GM12878 (cell line): ENCODE measurements around the gene PNMA6F. TPM values are rescaled to one million over a fixed set of nuclear protein-coding genes. Genes with fewer than 3 reads are reported as not detected.

ENCODE experiments used
- ATAC-seq: fragments of 200-7000 bp; cut with Tn5 transposase; 3 replicates; pipeline ENCODE4 v1.9.1; 2020; ENCODE audit warnings: mild to moderate bottlenecking, moderate library complexity
- BruUV-seq: library from RNA; stranded (reverse); fragments of 400-500 nt; replicated peaks from 2 replicates; lab custom pipeline; 2021; lab: Mats Ljungman, UMichigan
- CTCF ChIA-PET: fragments of 300-600 bp; sonication (Branson Sonifier 250); formaldehyde crosslinking; extraction: SDS; loops from one replicate; lab custom pipeline; 2021; ENCODE audit warnings: inconsistent platforms; lab: Yijun Ruan, JAX
- POLR2A ChIA-PET: fragments of 350-600 bp; formaldehyde crosslinking; extraction: SDS; loops from one replicate; lab custom pipeline; 2021; ENCODE audit warnings: inconsistent platforms; lab: Charles Lee
- RAD21 ChIA-PET: fragments of 300-600 bp; sonication (Branson Sonifier 250); formaldehyde crosslinking; loops from one replicate; lab custom pipeline; 2023; ENCODE audit warnings: antibody characterized with exemption; ENCODE audit not compliant: unreplicated experiment; lab: Charles Lee
- SMC1A ChIA-PET: fragments of 300-600 bp; sonication (Branson Sonifier 250); formaldehyde crosslinking; loops from one replicate; lab custom pipeline; 2023; ENCODE audit not compliant: unreplicated experiment, uncharacterized antibody; lab: Charles Lee
- DNase-seq: peaks from one replicate; pipeline ENCODE4 v3.0.0-alpha.2; 2011; ENCODE audit warnings: low read depth, low spot score
- FAIRE-seq: peaks from 3 replicates; lab custom pipeline; 2011; peaks lifted over from hg19 to GRCh38; lab: Jason Lieb, UNC
- H2AFZ ChIP-seq: 2 replicates; pipeline ENCODE4 v1.6.0; 2011; ENCODE audit warnings: low read depth, low read length, control low read depth; ENCODE audit not compliant: control insufficient read depth
- H3K27ac ChIP-seq: 2 replicates; pipeline ENCODE4 v1.5.1; 2011; ENCODE audit warnings: control low read depth; ENCODE audit not compliant: control insufficient read depth, insufficient read depth
- H3K27me3 ChIP-seq, 2 experiments: replicated peaks in 1 of 2; 2 replicates each; pipeline versions ENCODE4 v1.6.0 to v1.6.1; 2011; ENCODE audit warnings: low read length in 1 of 2; ENCODE audit not compliant: control insufficient read depth in 2 of 2, insufficient read depth in 2 of 2
- H3K36me3 ChIP-seq, 2 experiments: 2 replicates each; pipeline ENCODE4 v1.5.1; 2011; ENCODE audit warnings: low read length in 1 of 2; ENCODE audit not compliant: control insufficient read depth in 2 of 2, insufficient read depth in 2 of 2
- H3K4me1 ChIP-seq: 2 replicates; pipeline ENCODE4 v1.6.1; 2011; ENCODE audit warnings: mild to moderate bottlenecking, low read length, moderate library complexity, mixed read lengths; ENCODE audit not compliant: control insufficient read depth, insufficient read depth
- H3K4me2 ChIP-seq: 2 replicates; pipeline ENCODE4 v1.6.0; 2011; ENCODE audit warnings: control low read depth; ENCODE audit not compliant: control insufficient read depth, insufficient read depth
- H3K4me3 ChIP-seq: fragments of 200-600 bp; sonication (generic); 2 replicates; pipeline ENCODE4 v1.5.1; 2016
- H3K79me2 ChIP-seq: 2 replicates; pipeline ENCODE4 v1.6.0; 2011; ENCODE audit warnings: low read length; ENCODE audit not compliant: control insufficient read depth, insufficient read depth
- H3K9ac ChIP-seq: 2 replicates; pipeline ENCODE4 v1.8.0; 2011; ENCODE audit warnings: low read length, control low read depth, mixed read lengths; ENCODE audit not compliant: control insufficient read depth, insufficient read depth
- H3K9me3 ChIP-seq: replicated peaks from 3 replicates; pipeline ENCODE4 v1.5.1; 2011; ENCODE audit warnings: mild to moderate bottlenecking, low read length; ENCODE audit not compliant: control insufficient read depth, insufficient read depth
- H4K20me1 ChIP-seq: 2 replicates; pipeline ENCODE4 v1.6.0; 2011; ENCODE audit not compliant: control insufficient read depth, insufficient read depth
- EZH2 ChIP-seq: IDR thresholded peaks from 2 replicates; pipeline ENCODE4 v1.6.1; 2012; ENCODE audit warnings: low read depth, mild to moderate bottlenecking, control low read depth, inconsistent platforms, low read length, borderline replicate concordance; ENCODE audit not compliant: control insufficient read depth
- IRF4 ChIP-seq: IDR thresholded peaks from 2 replicates; pipeline ENCODE4 v1.6.1; 2011; ENCODE audit warnings: low read depth, low read length
- JUND ChIP-seq: IDR thresholded peaks from 2 replicates; pipeline ENCODE4 v1.6.1; 2012; ENCODE audit warnings: low read depth, mild to moderate bottlenecking, low read length, improper control_type of control experiment, moderate library complexity
- SIN3A ChIP-seq: IDR thresholded peaks from 2 replicates; pipeline ENCODE4 v1.6.1; 2012; ENCODE audit warnings: low read depth, low read length, improper control_type of control experiment
- STAT3 ChIP-seq: IDR thresholded peaks from 2 replicates; pipeline ENCODE4 v1.6.1; 2011; ENCODE audit warnings: low read depth, low read length, improper control_type of control experiment
- SUPT20H ChIP-seq: IDR thresholded peaks from 2 replicates; pipeline ENCODE4 v1.6.1; 2011; ENCODE audit warnings: low read depth, mild to moderate bottlenecking, low read length, moderate library complexity, borderline replicate concordance; ENCODE audit not compliant: control insufficient read depth
- TCF7 ChIP-seq: IDR thresholded peaks from 2 replicates; pipeline ENCODE4 v1.6.1; 2014; ENCODE audit warnings: antibody characterized with exemption, borderline replicate concordance
- WGBS: methylation state at CpG from one replicate; pipeline ENCODE4 v1.1.6; 2016; ENCODE audit warnings: low lambda C conversion rate; ENCODE audit not compliant: insufficient replicate concordance, insufficient coverage; ENCODE audit errors: missing lambda C conversion rate; 5-methylcytosine and 5-hydroxymethylcytosine counted together
- in situ Hi-C: fragments of 300-500 bp; cut with MboI; formaldehyde crosslinking; loops from 9 replicates; pipeline ENCODE4 v1.14.3; 2018; ENCODE audit warnings: mixed read lengths
- intact Hi-C: fragments of 100-400 bp; cut with micrococcal nuclease; formaldehyde crosslinking; loops from one replicate; pipeline ENCODE4 v1.14.2; 2022; ENCODE audit not compliant: unreplicated experiment
- polyA plus RNA-seq, 11 experiments: library from polyadenylated mRNA; depleted of rRNA in 4 of 11; unstranded in 6 of 11; stranded (reverse) in 5 of 11; fragments of >200 nt; fragmentation: Nextera tagmentation in 4 of 11; fragmentation: Illumina TruSeq in 1 of 11; extraction: Ambion mirVana in 4 of 11; extraction: Trizol in 1 of 11; gene quantifications; 1 replicate in 1 of 11; 2 replicates in 10 of 11; pipeline versions ENCODE4 v1.2.1 to v1.2.3, GENCODE V29; 2011 to 2016; ENCODE audit warnings: inconsistent platforms in 2 of 11, missing spikeins in 2 of 11, low read depth in 1 of 11
- total RNA-seq, 4 experiments: library from RNA; depleted of rRNA in 3 of 4; stranded (reverse); fragments of >200 nt in 3 of 4; fragmentation: Illumina TruSeq in 1 of 4; extraction: Trizol in 1 of 4; gene quantifications; 2 replicates each; pipeline versions ENCODE4 v1.2.1 to v1.2.3, GENCODE V29; 2013 to 2021
- TF ChIP-seq, protein P1 (sequence below): fragments of 450-650 bp; conservative IDR thresholded peaks from 2 replicates; pipeline ENCODE4 v1.6.1; 2017; ENCODE audit warnings: mild to moderate bottlenecking, moderate library complexity
- TF ChIP-seq, protein P2 (sequence below): fragments of 450-650 bp; IDR thresholded peaks from 2 replicates; pipeline ENCODE4 v1.6.1; 2018; ENCODE audit warnings: mild to moderate bottlenecking, low read depth, moderate library complexity; ENCODE audit not compliant: partially characterized antibody
- TF ChIP-seq, protein P3 (sequence below): fragments of 450-650 bp; IDR thresholded peaks from 2 replicates; pipeline ENCODE4 v1.6.1; 2016; ENCODE audit warnings: mild to moderate bottlenecking

The PNMA6F gene
- total and polyA plus RNA-seq, 10 of the 15 experiments (the other 5 are each of a cell fraction or from before 2014, with no cell fraction given): not detected

DNA sequence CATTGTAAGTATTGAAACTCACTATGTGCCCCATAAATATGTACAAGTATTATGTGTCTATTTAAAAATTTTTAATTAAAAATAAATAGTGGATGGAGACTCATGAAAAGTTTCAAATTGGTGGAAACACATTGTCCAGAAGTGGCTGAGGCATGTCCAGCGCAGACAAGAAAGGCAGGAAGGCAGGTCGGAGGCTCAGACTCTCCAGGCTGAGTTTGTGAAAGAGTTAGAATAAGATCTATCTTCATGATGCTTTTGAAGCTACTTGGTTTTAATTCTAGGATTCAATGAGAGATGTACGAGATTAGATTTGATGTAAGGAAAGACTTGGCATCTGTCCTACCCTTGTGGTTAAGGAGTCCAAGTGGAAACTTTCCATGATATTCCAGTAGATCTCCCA lies 19.8 kb downstream of the PNMA6F start:
- TF ChIP-seq EZH2 (no peak), STAT3 (no peak)
- TF ChIP-seq, protein P1, sequence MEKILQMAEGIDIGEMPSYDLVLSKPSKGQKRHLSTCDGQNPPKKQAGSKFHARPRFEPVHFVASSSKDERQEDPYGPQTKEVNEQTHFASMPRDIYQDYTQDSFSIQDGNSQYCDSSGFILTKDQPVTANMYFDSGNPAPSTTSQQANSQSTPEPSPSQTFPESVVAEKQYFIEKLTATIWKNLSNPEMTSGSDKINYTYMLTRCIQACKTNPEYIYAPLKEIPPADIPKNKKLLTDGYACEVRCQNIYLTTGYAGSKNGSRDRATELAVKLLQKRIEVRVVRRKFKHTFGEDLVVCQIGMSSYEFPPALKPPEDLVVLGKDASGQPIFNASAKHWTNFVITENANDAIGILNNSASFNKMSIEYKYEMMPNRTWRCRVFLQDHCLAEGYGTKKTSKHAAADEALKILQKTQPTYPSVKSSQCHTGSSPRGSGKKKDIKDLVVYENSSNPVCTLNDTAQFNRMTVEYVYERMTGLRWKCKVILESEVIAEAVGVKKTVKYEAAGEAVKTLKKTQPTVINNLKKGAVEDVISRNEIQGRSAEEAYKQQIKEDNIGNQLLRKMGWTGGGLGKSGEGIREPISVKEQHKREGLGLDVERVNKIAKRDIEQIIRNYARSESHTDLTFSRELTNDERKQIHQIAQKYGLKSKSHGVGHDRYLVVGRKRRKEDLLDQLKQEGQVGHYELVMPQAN: no peak
- TF ChIP-seq, all 136 proteins: peak for 0
- intact Hi-C loops (no loop called here), in situ Hi-C loops (loop anchor here (25.0 kb wide), 1 partner anchor 139 kb away; no protein-coding TSS in a partner anchor)
- WGBS: 2% methylated on average over 3 of the region's 3 CpGs
- ChIA-PET RAD21 (no interaction called here), SMC1A (no interaction called here), CTCF (no interaction called here), POLR2A (no interaction called here)
- H4K20me1 ChIP-seq: no peaks in the 10 kb centered on the region
- H3K4me1 ChIP-seq: no peaks in the 10 kb centered on the region
- no peak overlapping the region for H3K27ac ChIP-seq
- no peak overlapping the region for H3K9ac ChIP-seq
- DNase-seq: no peak
- H2AFZ ChIP-seq: no peak overlapping the region
- H3K4me2 ChIP-seq: no peak overlapping the region
- H3K27me3 ChIP-seq: no peaks in the 10 kb centered on the region
- no peak for ATAC-seq
- no TSS peak for BruUV-seq
- H3K79me2 ChIP-seq: no peaks in the 10 kb centered on the region
- H3K4me3 ChIP-seq: no peak overlapping the region
- H3K9me3 ChIP-seq: no peaks in the 10 kb centered on the region
- FAIRE-seq: no peak
- H3K36me3 ChIP-seq: no peaks in the 10 kb centered on the region

DNA sequence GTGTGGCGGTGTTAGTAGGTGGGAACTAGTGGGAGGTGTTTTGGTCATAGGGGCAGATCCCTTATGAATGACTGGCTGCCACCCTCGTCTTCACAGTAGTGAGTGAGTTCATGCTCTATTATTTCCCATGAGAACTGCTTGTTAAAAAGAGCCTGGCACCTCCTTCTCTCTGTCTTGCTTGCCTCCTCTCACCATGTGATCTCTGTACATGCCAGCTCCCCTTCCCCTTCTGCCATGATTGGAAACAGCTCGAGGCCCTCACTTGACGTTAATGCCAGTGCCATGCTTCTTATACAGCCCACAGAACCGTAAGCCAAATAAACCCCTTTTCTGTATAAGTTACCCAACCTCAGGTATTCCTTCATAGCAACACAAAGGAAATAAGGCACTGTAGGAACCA lies 21.7 kb downstream of the PNMA6F start:
- WGBS: 6% methylated on average over 5 of the region's 5 CpGs
- no TSS peak for BruUV-seq
- in situ Hi-C loops: loop anchor here (25.0 kb wide), 1 partner anchor 138 kb away; no protein-coding TSS in a partner anchor
- TF ChIP-seq SIN3A (no peak), TCF7 (no peak), IRF4 (no peak), JUND (no peak), SUPT20H (no peak)
- TF ChIP-seq, protein P2, sequence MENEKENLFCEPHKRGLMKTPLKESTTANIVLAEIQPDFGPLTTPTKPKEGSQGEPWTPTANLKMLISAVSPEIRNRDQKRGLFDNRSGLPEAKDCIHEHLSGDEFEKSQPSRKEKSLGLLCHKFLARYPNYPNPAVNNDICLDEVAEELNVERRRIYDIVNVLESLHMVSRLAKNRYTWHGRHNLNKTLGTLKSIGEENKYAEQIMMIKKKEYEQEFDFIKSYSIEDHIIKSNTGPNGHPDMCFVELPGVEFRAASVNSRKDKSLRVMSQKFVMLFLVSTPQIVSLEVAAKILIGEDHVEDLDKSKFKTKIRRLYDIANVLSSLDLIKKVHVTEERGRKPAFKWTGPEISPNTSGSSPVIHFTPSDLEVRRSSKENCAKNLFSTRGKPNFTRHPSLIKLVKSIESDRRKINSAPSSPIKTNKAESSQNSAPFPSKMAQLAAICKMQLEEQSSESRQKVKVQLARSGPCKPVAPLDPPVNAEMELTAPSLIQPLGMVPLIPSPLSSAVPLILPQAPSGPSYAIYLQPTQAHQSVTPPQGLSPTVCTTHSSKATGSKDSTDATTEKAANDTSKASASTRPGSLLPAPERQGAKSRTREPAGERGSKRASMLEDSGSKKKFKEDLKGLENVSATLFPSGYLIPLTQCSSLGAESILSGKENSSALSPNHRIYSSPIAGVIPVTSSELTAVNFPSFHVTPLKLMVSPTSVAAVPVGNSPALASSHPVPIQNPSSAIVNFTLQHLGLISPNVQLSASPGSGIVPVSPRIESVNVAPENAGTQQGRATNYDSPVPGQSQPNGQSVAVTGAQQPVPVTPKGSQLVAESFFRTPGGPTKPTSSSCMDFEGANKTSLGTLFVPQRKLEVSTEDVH: no peak
- TF ChIP-seq, protein P3, sequence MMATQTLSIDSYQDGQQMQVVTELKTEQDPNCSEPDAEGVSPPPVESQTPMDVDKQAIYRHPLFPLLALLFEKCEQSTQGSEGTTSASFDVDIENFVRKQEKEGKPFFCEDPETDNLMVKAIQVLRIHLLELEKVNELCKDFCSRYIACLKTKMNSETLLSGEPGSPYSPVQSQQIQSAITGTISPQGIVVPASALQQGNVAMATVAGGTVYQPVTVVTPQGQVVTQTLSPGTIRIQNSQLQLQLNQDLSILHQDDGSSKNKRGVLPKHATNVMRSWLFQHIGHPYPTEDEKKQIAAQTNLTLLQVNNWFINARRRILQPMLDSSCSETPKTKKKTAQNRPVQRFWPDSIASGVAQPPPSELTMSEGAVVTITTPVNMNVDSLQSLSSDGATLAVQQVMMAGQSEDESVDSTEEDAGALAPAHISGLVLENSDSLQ: no peak

More for the DNA sequence above, 21.7 kb downstream of the PNMA6F start:
- Histone ChIP-seq H4K20me1 (no peaks in the 10 kb centered on the region), H3K79me2 (no peaks in the 10 kb centered on the region), H3K27ac (no peak overlapping the region), H3K4me3 (no peak overlapping the region), H2AFZ (no peak overlapping the region), H3K4me2 (no peak overlapping the region), H3K9ac (no peak overlapping the region), H3K9me3 (no peaks in the 10 kb centered on the region), H3K4me1 (no peaks in the 10 kb centered on the region), H3K27me3 (no peaks in the 10 kb centered on the region), H3K36me3 (no peaks in the 10 kb centered on the region)
- intact Hi-C loops: no loop called here
- CTCF ChIA-PET: no interaction called here
- ATAC-seq (no peak), FAIRE-seq (no peak), DNase-seq (no peak)
- SMC1A ChIA-PET: no interaction called here
- POLR2A ChIA-PET: no interaction called here
- RAD21 ChIA-PET: no interaction called here
